GM19043 (cell line): Measurements from ENCODE around the gene DOCK2.

ENCODE experiments used
- ATAC-seq: cut with Tn5 transposase; IDR thresholded peaks from one replicate; pipeline ENCODE4 v1.9.1; 2021; ENCODE audit warnings: low read depth; ENCODE audit not compliant: unreplicated experiment

The DOCK2 gene

GRCh38 chr5:170126626-170127025 is 489.6 kb downstream of the DOCK2 start:
- no peak for ATAC-seq

DNA sequence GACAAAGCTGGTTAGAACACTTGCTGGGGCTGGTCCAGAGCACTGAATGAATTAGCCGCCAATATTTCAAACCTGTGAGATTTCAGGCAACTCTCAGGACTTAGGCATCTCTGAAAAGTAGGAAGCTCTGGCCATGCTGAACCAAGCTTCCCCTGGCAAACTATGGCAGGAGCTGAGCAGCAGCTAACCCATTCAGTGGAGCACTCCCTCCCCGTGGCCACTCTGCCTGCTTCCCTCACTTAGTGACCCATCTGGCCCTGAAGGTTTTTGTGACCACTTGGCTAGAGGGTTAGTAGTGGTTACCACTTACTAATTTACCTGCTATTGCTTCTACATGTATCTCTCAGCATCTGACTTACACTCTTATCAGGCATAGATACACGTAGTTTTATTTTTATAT is 494.2 kb downstream of the DOCK2 start:
- ATAC-seq: no peak

DNA sequence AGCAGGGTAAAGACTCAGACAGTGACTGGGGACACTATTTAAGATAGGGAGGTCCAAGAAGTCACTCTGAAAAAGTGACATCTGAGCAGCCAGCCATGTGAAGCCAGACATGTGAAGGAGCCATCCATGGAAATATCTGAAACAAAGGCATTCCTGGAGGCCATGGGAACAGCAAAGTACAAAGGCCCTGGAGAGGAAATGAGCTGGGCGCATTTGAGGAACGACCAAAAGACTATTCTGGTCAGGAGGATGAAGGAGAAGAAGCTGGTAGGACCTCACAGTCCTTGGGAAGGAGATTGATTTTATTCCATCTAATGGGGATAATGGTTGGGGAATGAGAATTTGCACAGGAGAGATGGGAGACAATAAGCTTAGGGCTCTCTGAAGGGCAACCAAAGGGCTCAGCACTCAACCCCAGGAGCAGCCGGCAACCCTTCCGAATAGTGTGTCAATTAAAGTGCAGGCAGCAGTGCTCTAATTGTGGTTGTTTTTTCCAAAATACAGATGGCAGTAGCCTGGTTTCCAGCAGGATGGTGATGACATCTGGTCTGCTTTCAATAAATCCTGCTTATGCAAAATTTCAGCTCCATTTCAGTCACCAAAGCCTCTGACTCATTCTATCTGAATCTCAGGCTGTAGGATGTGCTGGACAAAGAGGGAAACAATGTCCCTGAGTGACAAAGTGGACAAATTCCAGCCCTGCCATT is 495.3 kb downstream of the DOCK2 start:
- ATAC-seq: no peak
